ENCODE data around the gene ATXN7L2.

DNA sequence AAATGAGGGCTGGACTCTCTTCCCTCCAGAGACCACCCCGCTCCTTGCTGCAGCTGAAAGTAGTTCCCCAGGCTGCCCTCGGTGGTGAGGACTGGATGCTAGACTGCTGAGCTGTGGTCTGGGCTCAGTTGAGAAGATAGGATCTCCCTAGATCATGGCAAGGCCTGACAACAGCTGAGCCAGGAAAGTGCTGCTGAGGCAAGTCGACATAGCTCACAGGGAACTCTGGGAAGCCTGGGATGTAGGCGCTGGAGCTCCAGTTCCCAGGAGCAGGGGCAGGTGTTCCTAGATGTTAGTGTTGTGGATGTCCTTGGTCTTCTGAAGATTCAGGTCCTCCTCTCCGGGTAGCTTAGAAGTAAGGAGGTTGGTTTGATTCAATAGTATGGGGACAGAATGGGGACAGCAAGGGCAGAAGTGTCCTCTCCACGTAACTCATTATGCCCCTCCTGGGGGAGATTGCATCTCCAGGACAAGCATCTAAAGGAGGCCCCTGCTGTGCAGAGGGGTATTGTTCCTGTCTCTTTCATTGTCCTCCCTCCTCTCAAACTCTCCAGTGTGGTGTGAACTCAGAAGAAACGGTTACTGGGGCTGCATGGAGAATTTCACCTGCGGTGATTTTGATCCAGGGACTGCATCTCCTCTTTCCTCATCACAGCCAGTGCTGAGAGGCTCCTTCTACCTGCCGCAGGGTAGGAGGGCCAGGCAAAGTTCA is 13.9 kb downstream of the ATXN7L2 start:
- TF ChIP-seq, protein P1, sequence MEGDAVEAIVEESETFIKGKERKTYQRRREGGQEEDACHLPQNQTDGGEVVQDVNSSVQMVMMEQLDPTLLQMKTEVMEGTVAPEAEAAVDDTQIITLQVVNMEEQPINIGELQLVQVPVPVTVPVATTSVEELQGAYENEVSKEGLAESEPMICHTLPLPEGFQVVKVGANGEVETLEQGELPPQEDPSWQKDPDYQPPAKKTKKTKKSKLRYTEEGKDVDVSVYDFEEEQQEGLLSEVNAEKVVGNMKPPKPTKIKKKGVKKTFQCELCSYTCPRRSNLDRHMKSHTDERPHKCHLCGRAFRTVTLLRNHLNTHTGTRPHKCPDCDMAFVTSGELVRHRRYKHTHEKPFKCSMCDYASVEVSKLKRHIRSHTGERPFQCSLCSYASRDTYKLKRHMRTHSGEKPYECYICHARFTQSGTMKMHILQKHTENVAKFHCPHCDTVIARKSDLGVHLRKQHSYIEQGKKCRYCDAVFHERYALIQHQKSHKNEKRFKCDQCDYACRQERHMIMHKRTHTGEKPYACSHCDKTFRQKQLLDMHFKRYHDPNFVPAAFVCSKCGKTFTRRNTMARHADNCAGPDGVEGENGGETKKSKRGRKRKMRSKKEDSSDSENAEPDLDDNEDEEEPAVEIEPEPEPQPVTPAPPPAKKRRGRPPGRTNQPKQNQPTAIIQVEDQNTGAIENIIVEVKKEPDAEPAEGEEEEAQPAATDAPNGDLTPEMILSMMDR (IDR thresholded peaks at IDR 0.05; ENCODE audit: low read depth, low read length, poor library complexity, severe bottlenecking), result no peak
- no peak for TF ChIP-seq EZH2phosphoT487 (IDR thresholded peaks at IDR 0.05; ENCODE audit: borderline replicate concordance, low read length)

All from DOHH2 (cell line).